SK-N-MC (cell line): ENCODE results near the gene GALNT15.

ENCODE experiments used
- EZH2 ChIP-seq: fragments of 200-600 bp; sonication (generic); IDR thresholded peaks from one replicate; pipeline ENCODE4 v1.6.1; 2017; ENCODE audit warnings: antibody characterized with exemption
- POLR2AphosphoS5 ChIP-seq: IDR thresholded peaks from 2 replicates; pipeline ENCODE4 v1.6.1; 2012; ENCODE audit warnings: mild to moderate bottlenecking, low read depth, low read length, borderline replicate concordance

DNA sequence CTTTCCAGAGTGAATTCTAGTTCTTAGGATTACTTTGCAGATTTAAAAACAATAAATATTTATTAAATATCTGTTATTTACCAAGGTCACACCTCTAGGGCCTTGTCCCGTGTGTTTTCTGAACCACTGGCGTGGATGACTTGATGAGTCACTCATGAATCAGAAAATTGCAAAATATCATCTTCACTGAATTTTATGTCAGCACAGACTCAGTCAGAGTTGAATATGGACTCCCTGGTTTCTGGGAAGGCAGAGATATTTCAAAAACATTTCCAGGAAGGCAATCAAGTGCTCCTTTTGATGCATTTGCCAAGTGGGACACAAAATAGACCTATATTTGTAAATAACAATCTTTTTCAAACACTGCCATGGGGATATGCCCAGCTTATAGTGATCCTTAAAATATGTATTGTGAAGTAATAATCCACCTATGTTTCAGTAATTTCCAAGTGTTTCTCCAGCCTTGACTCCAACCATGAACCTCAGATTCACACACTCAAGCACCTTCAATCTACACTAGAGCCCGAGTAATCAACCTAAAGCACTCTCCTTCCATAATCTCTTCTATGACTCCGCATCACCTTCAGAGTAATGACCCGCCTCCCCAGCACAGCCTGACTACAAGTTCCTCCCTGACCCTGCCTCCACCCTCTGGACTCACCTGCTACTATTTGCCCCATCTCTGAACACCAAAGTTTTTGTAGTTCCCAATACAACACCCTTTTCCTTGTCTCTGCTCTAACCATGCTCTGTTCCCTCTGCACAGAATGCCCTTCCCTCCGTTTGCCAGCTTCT, 65.9 kb downstream of the GALNT15 start:
- TF ChIP-seq EZH2 (no peak), POLR2AphosphoS5 (no peak)
